ENCODE results near the gene FAF1. TPM values are rescaled to one million over a fixed set of nuclear protein-coding genes. Genes with fewer than 3 reads are reported as not detected.

The FAF1 gene
- total RNA-seq, 4 donors from 2014 or later = 23.8 to 64.6 (median 43.9) TPM

DNA sequence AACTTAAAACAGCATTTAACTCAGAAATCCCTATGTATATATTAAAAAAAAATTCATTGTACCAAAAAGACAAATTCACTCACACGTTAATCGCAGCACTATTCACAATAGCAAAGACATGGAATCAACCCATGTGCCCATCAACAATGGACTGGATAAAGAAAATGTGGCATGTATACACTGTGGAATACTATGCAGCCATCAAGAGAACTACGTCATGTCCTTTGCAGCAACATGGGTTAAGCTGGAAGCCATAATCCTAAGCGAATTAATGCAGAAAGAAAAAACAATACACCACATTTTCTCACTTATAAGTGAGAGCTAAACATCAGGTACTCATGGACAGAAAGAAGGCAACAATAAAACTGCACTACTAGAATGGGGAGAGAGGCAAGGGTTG, 99.4 kb downstream of the FAF1 start:
- 94 to 95% methylated on average over 4 of the region's 4 CpGs for WGBS, 2 donors
- Histone ChIP-seq H3K36me3 (no peaks in the 10 kb centered on the region), H3K4me1 (no peaks in the 10 kb centered on the region), H3K4me3 (no peak overlapping the region), H3K27ac (no peak overlapping the region), H3K27me3 (no peaks in the 10 kb centered on the region), H3K9me3 (peaks cover 0 to 14% (median 8%) of the 10 kb centered on the region in 3 donors)
- TF ChIP-seq, protein P1, sequence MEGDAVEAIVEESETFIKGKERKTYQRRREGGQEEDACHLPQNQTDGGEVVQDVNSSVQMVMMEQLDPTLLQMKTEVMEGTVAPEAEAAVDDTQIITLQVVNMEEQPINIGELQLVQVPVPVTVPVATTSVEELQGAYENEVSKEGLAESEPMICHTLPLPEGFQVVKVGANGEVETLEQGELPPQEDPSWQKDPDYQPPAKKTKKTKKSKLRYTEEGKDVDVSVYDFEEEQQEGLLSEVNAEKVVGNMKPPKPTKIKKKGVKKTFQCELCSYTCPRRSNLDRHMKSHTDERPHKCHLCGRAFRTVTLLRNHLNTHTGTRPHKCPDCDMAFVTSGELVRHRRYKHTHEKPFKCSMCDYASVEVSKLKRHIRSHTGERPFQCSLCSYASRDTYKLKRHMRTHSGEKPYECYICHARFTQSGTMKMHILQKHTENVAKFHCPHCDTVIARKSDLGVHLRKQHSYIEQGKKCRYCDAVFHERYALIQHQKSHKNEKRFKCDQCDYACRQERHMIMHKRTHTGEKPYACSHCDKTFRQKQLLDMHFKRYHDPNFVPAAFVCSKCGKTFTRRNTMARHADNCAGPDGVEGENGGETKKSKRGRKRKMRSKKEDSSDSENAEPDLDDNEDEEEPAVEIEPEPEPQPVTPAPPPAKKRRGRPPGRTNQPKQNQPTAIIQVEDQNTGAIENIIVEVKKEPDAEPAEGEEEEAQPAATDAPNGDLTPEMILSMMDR (IDR thresholded peaks at IDR 0.05) = no peak
- TF ChIP-seq POLR2A (IDR thresholded peaks at IDR 0.05) = no peak
- intact Hi-C loops (cut with DNase I) = no loop called here
- no peak for DNase-seq

DNA sequence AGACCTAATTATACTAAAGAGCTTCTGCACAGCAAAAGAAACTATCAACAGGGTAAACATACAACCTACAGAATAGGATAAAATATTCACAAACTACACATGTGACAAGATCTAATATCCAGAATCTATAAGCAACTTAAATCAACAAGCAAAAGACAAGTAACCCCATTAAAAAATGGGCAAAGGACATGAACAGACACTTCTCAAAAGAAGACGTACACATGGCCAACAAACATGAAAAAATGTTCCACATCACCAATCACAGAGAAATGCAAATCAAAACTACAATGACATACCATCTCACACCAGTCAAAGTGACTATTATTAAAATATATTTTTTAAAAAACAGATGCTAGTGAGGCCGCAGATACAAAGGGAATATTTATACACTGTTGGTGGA, 99.8 kb downstream of the FAF1 start:
- no peaks in the 10 kb centered on the region for H3K4me1 ChIP-seq
- no peak overlapping the region for H3K27ac ChIP-seq
- no peak for DNase-seq
- no peaks in the 10 kb centered on the region for H3K36me3 ChIP-seq
- intact Hi-C loops (cut with DNase I) = no loop called here
- 88 to 98% methylated on average over 2 of the region's 2 CpGs for WGBS, 2 donors
- peaks cover 0 to 14% (median 8%) of the 10 kb centered on the region in 3 donors for H3K9me3 ChIP-seq
- H3K4me3 ChIP-seq = no peak overlapping the region
- TF ChIP-seq, protein P1 (IDR thresholded peaks at IDR 0.05) = no peak
- no peak for TF ChIP-seq POLR2A (IDR thresholded peaks at IDR 0.05)
- no peaks in the 10 kb centered on the region for H3K27me3 ChIP-seq

DNA sequence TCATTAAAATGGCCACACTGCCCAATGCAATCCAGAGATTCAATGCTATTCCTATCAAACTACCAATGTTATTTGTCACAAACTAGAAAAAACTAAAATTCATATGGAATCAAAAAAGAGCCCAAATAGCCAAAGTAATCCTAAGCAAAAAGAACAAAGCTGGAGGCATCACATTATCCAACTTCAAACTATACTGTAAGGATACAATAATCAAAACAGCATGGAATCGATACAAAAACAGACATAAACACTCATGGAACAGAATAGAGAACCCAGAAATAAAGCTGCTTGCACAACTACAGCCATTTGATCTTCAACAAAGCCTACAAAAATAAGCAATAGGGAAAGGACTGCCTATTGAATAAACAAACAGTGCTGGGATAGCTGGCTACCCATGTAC, 100.4 kb downstream of the FAF1 start:
- no peaks in the 10 kb centered on the region for H3K36me3 ChIP-seq
- WGBS, 2 donors = 93 to 95% methylated on average over 1 of the region's 1 CpG
- intact Hi-C loops (cut with DNase I) = no loop called here
- no peak for DNase-seq
- TF ChIP-seq, protein P1 (IDR thresholded peaks at IDR 0.05) = no peak
- TF ChIP-seq POLR2A (IDR thresholded peaks at IDR 0.05) = no peak
- H3K9me3 ChIP-seq = peaks cover 0 to 14% (median 8%) of the 10 kb centered on the region in 3 donors
- no peaks in the 10 kb centered on the region for H3K27me3 ChIP-seq
- H3K4me3 ChIP-seq = no peak overlapping the region
- no peak overlapping the region for H3K27ac ChIP-seq
- H3K4me1 ChIP-seq = no peaks in the 10 kb centered on the region

DNA sequence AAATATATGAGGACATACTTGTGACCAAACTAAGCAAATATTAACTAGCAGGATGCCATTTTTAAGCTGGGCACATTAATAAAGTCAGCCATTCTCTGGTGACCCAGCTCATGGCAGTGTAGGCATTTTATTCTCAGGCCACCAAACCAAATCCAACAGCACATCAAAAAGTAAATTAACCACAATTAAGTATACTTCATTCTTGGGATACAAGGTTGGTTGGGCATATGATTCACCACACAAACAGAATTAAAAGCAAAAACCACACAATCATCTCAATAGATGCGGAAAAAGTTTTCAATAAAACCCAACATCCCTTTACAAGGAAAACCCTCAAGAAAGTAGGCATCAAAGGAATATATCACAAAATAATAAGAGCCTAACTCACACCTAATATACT, 101.3 kb downstream of the FAF1 start:
- 100% methylated on average over 1 of the region's 1 CpG for WGBS, 2 donors

DNA sequence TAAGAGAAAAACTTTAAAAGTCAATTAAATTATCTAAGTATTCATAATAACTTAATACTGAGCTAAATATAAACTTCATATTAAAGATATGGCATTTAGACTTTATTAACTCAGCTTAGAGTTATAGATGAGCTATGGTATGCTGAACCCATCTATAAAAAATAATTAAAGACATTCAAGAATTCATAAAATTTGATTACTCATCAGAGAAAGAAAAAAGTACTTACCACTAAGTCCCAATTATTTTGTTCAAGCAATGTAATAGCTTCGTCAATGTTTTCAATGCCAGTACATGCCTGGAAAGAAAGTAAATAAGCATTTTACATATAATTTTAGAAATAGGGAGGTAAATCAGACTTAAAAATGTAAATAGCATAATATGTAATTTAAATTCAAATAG, 102.4 kb downstream of the FAF1 start:
- no peak for DNase-seq
- no peak overlapping the region for H3K27ac ChIP-seq
- no peak for TF ChIP-seq POLR2A (IDR thresholded peaks at IDR 0.05)
- TF ChIP-seq, protein P1 (IDR thresholded peaks at IDR 0.05) = no peak

More for the DNA sequence above, 101.3 kb downstream of the FAF1 start:
- intact Hi-C loops (cut with DNase I) = no loop called here
- no peaks in the 10 kb centered on the region for H3K4me1 ChIP-seq
- no peak overlapping the region for H3K27ac ChIP-seq
- H3K9me3 ChIP-seq = peaks cover 0 to 14% (median 8%) of the 10 kb centered on the region in 3 donors
- no peak for TF ChIP-seq POLR2A (IDR thresholded peaks at IDR 0.05)
- TF ChIP-seq, protein P1 (IDR thresholded peaks at IDR 0.05) = no peak
- H3K36me3 ChIP-seq = no peaks in the 10 kb centered on the region
- H3K4me3 ChIP-seq = no peak overlapping the region
- DNase-seq = no peak
- no peaks in the 10 kb centered on the region for H3K27me3 ChIP-seq

More for the DNA sequence above, 102.4 kb downstream of the FAF1 start:
- peaks cover 0 to 4% (median 0%) of the 10 kb centered on the region in 3 donors for H3K4me1 ChIP-seq
- no peak overlapping the region for H3K4me3 ChIP-seq
- peaks cover 0 to 14% (median 8%) of the 10 kb centered on the region in 3 donors for H3K9me3 ChIP-seq
- no peaks in the 10 kb centered on the region for H3K36me3 ChIP-seq
- intact Hi-C loops (cut with DNase I) = no loop called here
- WGBS, 2 donors = 92 to 95% methylated on average over 1 of the region's 1 CpG
- H3K27me3 ChIP-seq = no peaks in the 10 kb centered on the region

Measured in esophagus squamous epithelium (tissue), 5 donors.